ENCODE results near the gene ACTR1A.
A peak's percentile ranks its signal among the peaks of the same experiment; 100 is the strongest.
"Not testable (repeated sequence)": the region's sequence is repeated elsewhere in the genome, so short reads cannot be mapped to it uniquely, and the experiment has no call there.

Gene ACTR1A

GRCh38 chr10:102502337-102503151 is at the start of gene ACTR1A:
Gene ACTR1A, minus strand, starts transcription at chr10:102502712. Its CDS starts 65 bp downstream, at chr10:102502647.
- DNase-seq: peak; percentile 77 to 85

GRCh38 chr10:102550636-102551210 is 48.2 kb upstream of the ACTR1A start:
- no peak for DNase-seq

- DNase-seq: no peak
These were observed 47.0 kb upstream of the ACTR1A start for GRCh38 chr10:102549549-102549948.

DNA sequence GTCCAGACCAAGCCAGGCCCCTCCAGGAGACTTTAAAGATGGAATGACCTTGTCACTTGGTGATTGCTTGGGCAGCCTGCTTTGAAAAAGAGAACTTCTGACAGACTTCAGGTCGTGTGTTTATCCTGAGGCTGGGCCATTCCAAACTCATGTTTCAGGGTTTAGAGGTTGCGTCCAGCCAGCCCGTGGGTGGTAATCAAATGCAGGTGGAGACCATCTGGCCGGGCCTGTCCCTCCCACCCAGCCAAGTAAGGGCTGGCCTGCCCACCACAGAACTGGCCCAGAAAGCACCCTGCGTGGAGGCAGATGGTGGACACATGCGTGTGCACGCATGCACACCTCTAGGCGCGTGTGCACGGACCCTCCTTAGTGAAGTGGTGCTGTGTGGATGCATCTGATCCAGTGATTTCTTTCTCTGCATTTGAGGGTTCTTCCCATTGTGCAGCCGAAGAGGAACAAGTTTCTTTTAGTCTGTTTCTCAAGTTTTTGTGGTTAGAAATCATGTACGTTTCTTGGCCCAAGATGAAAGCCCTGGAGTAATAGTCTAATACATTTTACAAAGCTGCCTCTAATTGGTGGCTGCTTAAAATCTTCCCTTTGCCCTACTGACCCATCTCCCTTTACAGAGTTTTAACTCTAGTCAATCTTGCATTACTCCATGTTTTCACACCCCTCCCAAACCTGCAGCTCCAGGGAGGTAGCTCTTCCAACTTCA is 44.3 kb upstream of the ACTR1A start:
- DNase-seq: no peak

GRCh38 chr10:102545997-102546396 is 43.5 kb upstream of the ACTR1A start:
- DNase-seq: no peak

- no peak for DNase-seq
These were observed 42.9 kb upstream of the ACTR1A start for GRCh38 chr10:102545265-102545871.

DNA sequence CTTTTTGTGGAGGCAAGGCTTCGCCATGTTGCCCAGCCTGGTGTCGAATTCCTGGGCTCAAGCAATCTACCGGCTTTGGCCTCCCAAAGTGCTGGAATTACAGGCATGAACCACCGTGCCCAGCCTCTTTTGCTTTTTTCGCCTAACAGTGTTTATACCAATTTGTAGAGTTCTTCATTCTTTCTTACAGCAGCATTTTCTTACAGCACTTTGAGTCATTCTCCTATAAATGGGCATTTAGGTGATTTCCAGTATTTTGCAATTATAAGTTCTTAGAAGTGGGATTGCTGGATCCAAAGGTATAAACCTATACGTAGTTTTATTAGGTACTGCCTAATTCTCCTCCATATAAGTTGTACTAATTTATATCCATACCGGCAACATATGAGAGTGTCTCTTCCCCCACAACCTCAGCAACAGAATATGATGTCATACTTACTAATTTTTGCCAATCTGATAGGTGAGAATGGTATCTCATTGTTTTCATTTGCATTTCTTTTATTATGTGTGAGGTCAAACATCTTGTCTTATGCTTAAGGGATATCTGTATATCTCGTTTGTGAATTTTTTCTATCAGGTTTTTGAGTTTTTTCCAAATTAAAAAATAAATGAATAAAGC is 40.4 kb upstream of the ACTR1A start:
- no peak for DNase-seq

DNA sequence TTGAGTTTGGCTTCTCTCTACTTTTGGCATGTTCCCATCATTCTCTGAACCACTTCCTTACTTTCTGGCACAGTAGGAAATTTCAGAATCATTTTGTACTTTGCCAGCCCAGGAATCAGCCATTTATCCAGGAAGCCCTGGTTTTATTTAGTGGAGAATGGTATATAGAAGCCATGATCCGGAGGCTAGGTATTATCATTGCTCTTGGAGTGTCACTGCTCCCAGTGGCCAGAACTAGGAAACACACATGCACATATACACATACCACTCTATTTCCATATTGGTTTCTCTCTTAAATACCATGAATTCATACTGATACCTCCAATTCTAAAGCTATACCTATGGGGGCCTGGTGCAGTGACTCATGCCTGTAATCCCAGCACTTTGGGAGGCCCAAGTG is 37.5 kb upstream of the ACTR1A start:
- no peak for DNase-seq

DNA sequence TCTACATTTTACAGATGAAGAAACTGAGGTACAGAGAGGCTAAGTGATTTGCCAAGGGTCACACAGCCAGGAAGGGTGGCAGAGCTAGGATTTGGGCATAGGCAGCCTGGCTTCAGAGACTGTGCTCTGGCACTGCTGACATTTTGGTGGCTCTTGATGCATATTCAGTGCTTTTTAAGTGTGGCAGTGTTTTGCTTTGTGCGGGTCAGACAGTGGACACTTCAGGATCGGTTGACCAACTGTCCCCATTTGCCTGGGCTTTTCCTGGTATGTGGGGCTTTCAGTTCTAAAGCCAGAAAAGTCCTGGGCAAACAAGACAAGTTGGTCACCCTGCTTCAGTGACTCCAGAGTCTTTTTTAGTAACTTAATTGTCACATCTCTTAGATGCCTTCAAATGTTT is 36.3 kb upstream of the ACTR1A start:
- no peak for DNase-seq

DNA sequence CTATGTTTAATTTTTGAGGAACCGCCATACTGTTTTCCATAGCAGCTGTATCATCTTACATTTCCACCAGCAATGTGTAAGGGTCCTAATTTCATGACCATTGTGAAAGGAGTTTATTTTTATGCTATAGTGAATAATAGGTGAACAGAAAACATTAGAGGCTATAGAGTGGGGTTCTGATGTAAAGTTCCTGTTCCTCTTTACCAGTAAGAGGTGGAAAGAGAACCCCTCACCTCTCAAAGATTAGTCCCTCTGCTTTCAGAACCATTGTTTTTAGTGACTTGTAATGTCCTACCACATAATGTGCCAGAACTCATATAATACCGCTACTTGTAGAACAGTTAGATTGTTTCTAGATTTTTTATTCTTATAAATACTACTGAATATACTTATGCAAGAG is 35.4 kb upstream of the ACTR1A start:
- no peak for DNase-seq

GRCh38 chr10:102537367-102537766 is 34.9 kb upstream of the ACTR1A start:
- no peak for DNase-seq

DNA sequence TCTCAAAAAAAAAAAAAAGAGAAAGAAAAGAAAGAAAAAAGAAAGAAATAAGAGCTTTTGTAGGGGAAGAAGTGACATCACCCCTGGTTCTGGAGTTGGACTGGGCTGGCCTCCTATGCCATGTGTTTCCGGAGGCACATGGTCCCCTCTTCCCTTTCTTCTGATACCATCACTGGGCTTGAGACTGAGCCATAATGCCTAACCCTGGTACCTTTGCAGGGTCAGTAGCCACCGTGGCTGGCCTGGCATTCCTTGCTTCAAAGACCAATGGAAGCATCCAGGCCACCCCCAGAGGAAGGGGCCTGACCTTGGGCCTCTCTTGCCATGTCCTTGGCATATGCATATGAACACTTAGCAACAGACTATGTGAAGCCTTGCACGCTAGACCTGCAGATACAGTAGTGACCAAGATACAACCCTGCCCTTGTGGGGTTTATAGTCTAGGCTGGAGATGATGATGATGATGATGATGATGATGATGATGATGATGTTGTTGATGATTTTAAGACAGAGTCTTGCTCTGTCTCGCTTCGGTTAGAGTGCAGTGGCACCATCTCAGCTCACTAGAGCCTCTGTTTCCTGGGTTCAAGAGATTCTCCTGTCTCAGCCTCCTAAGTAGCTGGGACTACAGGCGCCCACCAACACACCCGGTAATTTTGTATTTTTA is 33.1 kb upstream of the ACTR1A start:
- no peak for DNase-seq

GRCh38 chr10:102534966-102535365 is 32.5 kb upstream of the ACTR1A start:
- DNase-seq: not testable (repeated sequence)

DNA sequence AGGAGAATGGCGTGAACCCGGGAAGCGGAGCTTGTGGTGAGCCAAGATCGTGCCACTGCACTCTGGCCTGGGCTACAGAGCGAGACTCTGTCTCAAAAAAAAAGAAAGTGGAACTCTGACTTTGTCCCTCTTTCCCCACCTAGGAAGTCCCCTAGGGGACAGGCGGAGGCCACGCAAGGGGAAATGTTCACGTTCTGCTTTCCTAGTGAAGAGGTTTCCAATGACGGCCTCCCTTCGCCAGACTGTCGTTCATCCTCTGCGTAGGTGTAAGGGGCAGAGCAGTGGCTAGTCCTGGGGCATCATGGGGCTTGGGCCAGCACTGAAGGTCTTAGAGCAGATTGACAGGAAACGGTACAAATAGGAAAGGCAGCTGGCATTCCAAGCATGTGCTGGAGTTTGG is 31.8 kb upstream of the ACTR1A start:
- DNase-seq: no peak

DNA sequence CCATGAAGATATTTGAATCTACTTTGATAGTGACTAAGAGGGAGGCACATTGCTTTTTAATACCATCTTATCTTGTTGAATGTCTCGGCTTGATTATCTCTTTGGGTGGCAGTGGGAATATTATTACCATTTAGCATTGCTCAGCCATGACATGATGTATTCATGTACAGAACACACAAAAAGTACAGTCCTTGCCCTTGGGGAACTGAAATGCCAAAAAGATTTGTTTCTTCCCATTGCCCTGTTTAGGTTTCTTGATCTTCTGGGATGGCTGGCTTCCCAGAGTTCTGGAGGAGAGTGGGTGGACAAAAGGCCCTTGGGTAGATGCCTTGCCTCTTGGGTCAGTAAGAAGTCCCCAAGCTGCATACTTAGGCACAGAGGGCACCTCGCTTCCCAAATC is 25.0 kb upstream of the ACTR1A start:
- no peak for DNase-seq

DNA sequence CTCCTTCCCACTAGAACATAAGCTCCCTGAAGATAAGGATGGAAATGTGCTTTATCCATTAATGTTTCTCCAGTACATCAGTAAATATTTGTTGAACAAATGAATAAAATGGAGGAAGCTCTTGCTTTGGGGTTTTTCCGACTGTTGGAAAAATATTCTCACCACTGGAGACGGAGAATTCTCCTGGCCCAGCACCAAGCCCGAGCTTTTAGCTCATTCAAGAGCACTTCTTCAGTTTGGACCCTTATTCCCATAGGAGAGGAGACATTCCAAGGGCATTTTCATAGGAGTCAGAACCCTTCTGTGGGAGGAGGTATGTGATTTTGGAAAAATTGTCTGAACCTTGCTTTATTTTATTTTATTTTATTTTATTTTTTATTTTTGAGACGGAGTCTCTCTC is 22.2 kb upstream of the ACTR1A start:
- DNase-seq: no peak

DNA sequence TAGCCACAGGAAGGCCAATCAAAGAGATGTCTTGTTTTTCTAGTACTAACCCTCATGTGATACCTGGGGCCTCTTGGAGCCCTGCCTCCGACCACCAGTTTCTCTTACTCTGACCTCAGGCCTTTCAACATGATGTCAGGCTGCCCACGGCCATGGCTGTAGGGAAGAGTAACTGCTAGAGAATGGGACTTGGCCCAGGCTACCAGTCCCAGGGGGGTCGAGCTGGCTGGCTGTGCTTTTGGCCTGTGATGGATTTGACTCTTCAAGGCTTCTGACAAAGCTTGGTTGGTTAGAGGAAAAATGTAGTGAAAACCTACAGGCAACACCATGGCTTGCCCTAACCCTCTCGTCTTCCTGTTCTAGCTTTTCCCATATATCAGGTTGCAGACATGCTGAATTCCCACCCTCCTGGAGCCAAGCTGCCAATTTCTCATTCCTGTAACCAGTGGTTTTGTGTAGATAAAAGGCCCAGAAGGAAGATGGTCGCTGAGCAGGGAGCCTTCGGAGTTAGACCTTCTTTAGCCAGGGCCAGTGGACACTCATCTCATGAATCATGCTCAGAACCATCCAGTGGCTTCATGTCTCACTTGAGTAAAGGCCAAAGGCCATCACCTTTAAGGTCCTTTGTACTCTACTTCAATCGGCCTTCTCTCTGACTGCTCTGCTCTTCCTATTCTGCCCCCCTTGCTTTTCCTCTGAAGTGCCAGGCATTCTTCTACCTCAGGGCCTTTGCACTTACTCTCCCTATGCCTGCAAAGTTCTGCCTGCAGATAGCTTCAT is 20.9 kb upstream of the ACTR1A start:
- DNase-seq: no peak

DNA sequence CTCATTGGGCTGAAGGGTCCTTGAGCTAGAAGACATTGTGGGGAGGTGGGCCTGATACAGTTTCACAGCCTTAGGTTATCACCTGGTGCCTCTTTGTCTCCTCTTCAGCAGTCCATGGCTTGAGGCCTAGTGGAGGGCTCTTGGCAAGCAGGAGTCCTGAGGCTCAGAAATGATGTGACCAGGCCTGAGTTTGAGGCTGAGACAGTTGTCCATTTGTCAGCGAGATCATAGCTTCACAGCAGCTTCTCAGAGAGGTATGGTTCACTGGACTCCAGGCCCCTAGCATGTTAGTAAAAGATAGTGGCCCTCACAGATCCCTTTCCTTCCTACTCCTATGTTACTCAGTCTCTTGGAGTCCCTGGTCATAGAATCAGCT is 20.4 kb upstream of the ACTR1A start:
- DNase-seq: no peak

GRCh38 chr10:102519246-102519825 is 16.8 kb upstream of the ACTR1A start:
- no peak for DNase-seq

GRCh38 chr10:102517553-102517952 is 15.0 kb upstream of the ACTR1A start:
- no peak for DNase-seq

DNA sequence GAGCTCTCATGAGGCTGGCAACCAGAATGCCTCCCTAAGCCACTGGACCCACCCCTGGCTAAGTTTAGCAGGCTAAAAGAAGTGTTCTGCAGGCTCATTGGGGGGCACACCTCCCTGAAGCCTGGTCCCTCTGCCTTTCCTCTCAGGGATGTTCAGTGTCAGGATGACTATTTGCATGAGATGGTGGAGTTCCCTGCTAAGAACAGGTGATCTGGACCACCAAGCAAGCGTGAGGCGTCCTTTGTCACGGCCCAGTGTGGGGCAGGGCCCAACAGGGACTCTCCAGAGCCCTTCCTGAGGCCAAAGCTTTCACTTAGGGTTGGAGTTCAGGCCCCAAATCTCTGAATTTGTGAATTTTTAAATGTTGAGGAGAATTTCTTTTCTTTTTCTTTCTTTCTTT is 13.2 kb upstream of the ACTR1A start:
- no peak for DNase-seq
